HG03039 (cell line): Measurements from ENCODE around the gene DNHD1.
A peak's percentile ranks its signal among the peaks of the same experiment; 100 is the strongest.

ENCODE experiments used
- ATAC-seq: cut with Tn5 transposase; IDR thresholded peaks from one replicate; pipeline ENCODE4 v1.9.1; 2021; ENCODE audit warnings: mild to moderate bottlenecking, moderate library complexity; ENCODE audit not compliant: unreplicated experiment

DNHD1 gene

GRCh38 chr11:6587360-6587953 lies 90.4 kb downstream of the DNHD1 start:
- ATAC-seq, result no peak

- ATAC-seq, result no peak
Measured at GRCh38 chr11:6588018-6588417, 90.9 kb downstream of the DNHD1 start.

GRCh38 chr11:6594142-6594768 lies 97.2 kb downstream of the DNHD1 start:
- ATAC-seq, result no peak

- no peak for ATAC-seq
Measured at GRCh38 chr11:6596239-6596877, 99.3 kb downstream of the DNHD1 start.

- no peak for ATAC-seq
Measured at GRCh38 chr11:6598555-6598954, 101.5 kb downstream of the DNHD1 start.

- ATAC-seq, result no peak
Measured at GRCh38 chr11:6599449-6599848, 102.4 kb downstream of the DNHD1 start.

- no peak for ATAC-seq
Measured at GRCh38 chr11:6599881-6600390, 102.9 kb downstream of the DNHD1 start.

- no peak for ATAC-seq
Measured at GRCh38 chr11:6601041-6601461, 104.0 kb downstream of the DNHD1 start.

- ATAC-seq, result no peak
Measured at GRCh38 chr11:6602096-6602940, 105.2 kb downstream of the DNHD1 start.

- ATAC-seq, result peak; percentile 76
Measured at GRCh38 chr11:6603287-6604080, 106.4 kb downstream of the DNHD1 start, which contains the start of the genes ILK and RRP8. Gene ILK, plus strand, starts transcription at chr11:6603774. Its CDS starts 498 bp downstream, at chr11:6604272. Gene RRP8, minus strand, starts transcription at chr11:6603616. Its CDS starts 114 bp downstream, at chr11:6603502.

- peak; percentile 26 for ATAC-seq
Measured at GRCh38 chr11:6604081-6604626, 107.1 kb downstream of the DNHD1 start.

- ATAC-seq, result no peak
Measured at GRCh38 chr11:6604790-6605189, 107.7 kb downstream of the DNHD1 start.

GRCh38 chr11:6606471-6607189 lies 109.5 kb downstream of the DNHD1 start:
- ATAC-seq, result peak; percentile 35

- no peak for ATAC-seq
Measured at GRCh38 chr11:6607190-6607795, 110.2 kb downstream of the DNHD1 start.

GRCh38 chr11:6608011-6608410 lies 110.9 kb downstream of the DNHD1 start:
- no peak for ATAC-seq

GRCh38 chr11:6608726-6609501 lies 111.8 kb downstream of the DNHD1 start:
- ATAC-seq, result no peak

- no peak for ATAC-seq
Measured at GRCh38 chr11:6609502-6610015, 112.5 kb downstream of the DNHD1 start.

- no peak for ATAC-seq
Measured at GRCh38 chr11:6610591-6610990, 113.5 kb downstream of the DNHD1 start.
